Measurements from ENCODE around the gene PRKD3. TPM values are rescaled to one million over a fixed set of nuclear protein-coding genes. Genes with fewer than 3 reads are reported as not detected.

PRKD3 gene
- total RNA-seq, 1 donor = 68.0 TPM

- no peaks in the 10 kb centered on the region for H3K79me2 ChIP-seq (ENCODE audit: insufficient read depth, low read length)
- no peak overlapping the region for H3K27ac ChIP-seq (ENCODE audit: low read depth, low read length)
- no peaks in the 10 kb centered on the region for H3K9me3 ChIP-seq (ENCODE audit: low read depth, low read length)
- no peak overlapping the region for H3K4me3 ChIP-seq (ENCODE audit: insufficient read depth, low read length)
- DNase-seq (ENCODE audit: insufficient read length, low spot score, missing footprints) = no peak
- no peaks in the 10 kb centered on the region for H3K27me3 ChIP-seq (ENCODE audit: insufficient read depth, low read length)
- TF ChIP-seq CTCF (IDR thresholded peaks at IDR 0.05; ENCODE audit: extremely low read depth, low read depth, low read length) = no peak
- no peaks in the 10 kb centered on the region for H4K20me1 ChIP-seq (ENCODE audit: insufficient read depth, low read length)
- H3K4me2 ChIP-seq (ENCODE audit: insufficient read depth, low read length) = no peak overlapping the region
- H2AFZ ChIP-seq (ENCODE audit: low read length) = no peak overlapping the region
- peaks cover 65% of the 10 kb centered on the region for H3K36me3 ChIP-seq (ENCODE audit: insufficient read depth, low read length)
- H3K4me1 ChIP-seq (ENCODE audit: insufficient read depth, low read length) = peaks cover 3% of the 10 kb centered on the region
Measured at GRCh38 chr2:37276291-37276690, 48.3 kb downstream of the PRKD3 start.

Small RNA genes lying within 50 kb of the gene (small RNA-seq; reads per million reads assigned to genes)
- gene RNU6-939P = not detected

Other genes with a start within 250 kb of the PRKD3 start
- gene HEATR5B, start 240.5 kb downstream of the PRKD3 start, total RNA-seq = 29.2 and 29.3 TPM in 2 replicates
- 6.2 and 8.0 TPM in 2 replicates for gene GPATCH11, start 240.3 kb downstream of the PRKD3 start, total RNA-seq
- 42.3 and 45.1 TPM in 2 replicates for gene EIF2AK2, start 167.9 kb downstream of the PRKD3 start, total RNA-seq
- not detected in 2 replicates for gene SULT6B1, start 136.2 kb downstream of the PRKD3 start, total RNA-seq
- 20.6 and 21.4 TPM in 2 replicates for gene CEBPZOS, start 128.3 kb downstream of the PRKD3 start, total RNA-seq
- 33.3 and 36.6 TPM in 2 replicates for gene CEBPZ, start 93.2 kb downstream of the PRKD3 start, total RNA-seq
- 16.6 and 16.8 TPM in 2 replicates for gene NDUFAF7, start 93.2 kb downstream of the PRKD3 start, total RNA-seq
- gene QPCT, start 19.8 kb upstream of the PRKD3 start, total RNA-seq = 25.0 and 25.7 TPM in 2 replicates